ENCODE results near the gene TNFRSF25. TPM values are rescaled to one million over a fixed set of nuclear protein-coding genes. Genes with fewer than 3 reads are reported as not detected.
A peak's percentile ranks its signal among the peaks of the same experiment; 100 is the strongest.

TNFRSF25 gene
- total and polyA plus RNA-seq, 7 experiments from 2014 or later, result 17.3 to 352 (median 177) TPM

- peak overlapping the region; percentile 89 to 98 (median 92) for H3K4me3 Mint-ChIP-seq
- H3K27ac Mint-ChIP-seq, result peak overlapping the region; percentile 90 to 99 (median 94)
- H3K27me3 ChIP-seq (ENCODE audit: control insufficient read depth in 2 of 2, insufficient read depth in 2 of 2, low read length in 2 of 2), result no peaks in the 10 kb centered on the region
- ATAC-seq, result peak; percentile 44
- H3K9me3 Mint-ChIP-seq, result no peaks in the 10 kb centered on the region
- peaks cover 20 to 50% (median 41%) of the 10 kb centered on the region in 7 donors for H3K4me1 Mint-ChIP-seq
- H3K27me3 Mint-ChIP-seq, result peaks cover 0 to 3% (median 0%) of the 10 kb centered on the region in 5 donors
- peak overlapping the region; percentile 89 for H3K4me3 ChIP-seq (ENCODE audit: low read length)
- H3K9me3 ChIP-seq (ENCODE audit: control insufficient read depth in 2 of 3, low read length in 3 of 3), result no peaks in the 10 kb centered on the region
- H3K36me3 Mint-ChIP-seq, result peaks cover 4 to 29% (median 17%) of the 10 kb centered on the region in 5 donors
- H3K36me3 ChIP-seq (ENCODE audit: control insufficient read depth in 2 of 3, insufficient read depth in 3 of 3, low read length in 3 of 3), result peaks cover 9 to 43% (median 12%) of the 10 kb centered on the region in 3 experiments
- H3K4me1 ChIP-seq (ENCODE audit: control insufficient read depth in 2 of 2, insufficient read depth in 2 of 2, low read length in 2 of 2), result peaks cover 29 to 47% of the 10 kb centered on the region in 2 donors
- intact Hi-C loops (cut with micrococcal nuclease), result loop anchor here (1.0 to 10.0 kb wide), 4 partner anchors 10 to 319 kb away; partner anchors contain the start of gene CAMTA1 (in 1 of the 2)
- peak overlapping the region; percentile 94 for H3K27ac ChIP-seq (ENCODE audit: low read depth, low read length)
- ChIA-PET POLR2A (interaction anchor here (0.7 to 11.7 kb wide), 6 partner anchors 13 to 176 kb away, joined by 3 to 165 read pairs (median 6); partner anchors contain the start of gene PLEKHG5), CTCF (interaction anchor here (0.7 to 1.4 kb wide), 5 partner anchors 14 to 42 kb away, joined by 3 to 5 read pairs (median 3); no protein-coding TSS in a partner anchor)
- DNase-seq, result peak in 8 of 9 donors; percentile 49 to 62 (median 54)
Observed at GRCh38 chr1:6465461-6466005, 440 bp downstream of the TNFRSF25 start.

GRCh38 chr1:6464915-6465314 lies 1.1 kb downstream of the TNFRSF25 start:
- H3K4me3 ChIP-seq (ENCODE audit: low read length), result peak overlapping the region; percentile 89
- POLR2A ChIA-PET, result interaction anchor here (0.6 to 11.7 kb wide), 3 partner anchors 14 to 137 kb away, joined by 3 to 165 read pairs (median 6); no protein-coding TSS in a partner anchor

GRCh38 chr1:6464514-6464836 lies 1.5 kb downstream of the TNFRSF25 start:
- no peak for ATAC-seq
- Mint-ChIP-seq H3K9me3 (no peaks in the 10 kb centered on the region), H3K4me1 (peaks cover 23 to 55% (median 49%) of the 10 kb centered on the region in 7 donors), H3K27me3 (peaks cover 0 to 3% (median 0%) of the 10 kb centered on the region in 5 donors), H3K36me3 (peaks cover 4 to 34% (median 17%) of the 10 kb centered on the region in 5 donors), H3K27ac (peak overlapping the region; percentile 90 to 99 (median 95)), H3K4me3 (peak overlapping the region; percentile 89 to 98 (median 92))
- Histone ChIP-seq H3K4me1 (ENCODE audit: control insufficient read depth in 2 of 2, insufficient read depth in 2 of 2, low read length in 2 of 2) (peaks cover 31 to 53% of the 10 kb centered on the region in 2 donors), H3K4me3 (ENCODE audit: low read length) (peak overlapping the region; percentile 89), H3K36me3 (ENCODE audit: control insufficient read depth in 2 of 3, insufficient read depth in 3 of 3, low read length in 3 of 3) (peaks cover 9 to 43% (median 12%) of the 10 kb centered on the region in 3 experiments), H3K27ac (ENCODE audit: low read depth, low read length) (peak overlapping the region; percentile 94), H3K27me3 (ENCODE audit: control insufficient read depth in 2 of 2, insufficient read depth in 2 of 2, low read length in 2 of 2) (no peaks in the 10 kb centered on the region), H3K9me3 (ENCODE audit: control insufficient read depth in 2 of 3, low read length in 3 of 3) (no peaks in the 10 kb centered on the region)
- no peak for DNase-seq
- POLR2A ChIA-PET, result interaction anchor here (0.6 to 11.7 kb wide), 5 partner anchors 14 to 138 kb away, joined by 3 to 165 read pairs (median 4); partner anchors contain the start of gene PLEKHG5
- CTCF ChIA-PET, result interaction anchor here (0.9 to 1.4 kb wide), 6 partner anchors 10 to 41 kb away, joined by 3 to 8 read pairs (median 4); no protein-coding TSS in a partner anchor
- intact Hi-C loops (cut with micrococcal nuclease), result loop anchor here in 1 of 2 donors (2.0 to 10.0 kb wide), 2 partner anchors 42 to 320 kb away; partner anchors contain the start of gene CAMTA1

More at GRCh38 chr1:6464915-6465314, 1.1 kb downstream of the TNFRSF25 start:
- intact Hi-C loops (cut with micrococcal nuclease), result loop anchor here (1.0 to 10.0 kb wide), 3 partner anchors 10 to 320 kb away; partner anchors contain the start of gene CAMTA1 (in 1 of the 2)
- Mint-ChIP-seq H3K27me3 (peaks cover 0 to 3% (median 0%) of the 10 kb centered on the region in 5 donors), H3K4me3 (peak overlapping the region; percentile 89 to 98 (median 92)), H3K27ac (peak overlapping the region; percentile 90 to 99 (median 95)), H3K4me1 (peaks cover 20 to 51% (median 46%) of the 10 kb centered on the region in 7 donors), H3K36me3 (peaks cover 4 to 34% (median 17%) of the 10 kb centered on the region in 5 donors), H3K9me3 (no peaks in the 10 kb centered on the region)
- Histone ChIP-seq H3K9me3 (ENCODE audit: control insufficient read depth in 2 of 3, low read length in 3 of 3) (no peaks in the 10 kb centered on the region), H3K4me1 (ENCODE audit: control insufficient read depth in 2 of 2, insufficient read depth in 2 of 2, low read length in 2 of 2) (peaks cover 31 to 48% of the 10 kb centered on the region in 2 donors), H3K36me3 (ENCODE audit: control insufficient read depth in 2 of 3, insufficient read depth in 3 of 3, low read length in 3 of 3) (peaks cover 9 to 43% (median 12%) of the 10 kb centered on the region in 3 experiments), H3K27me3 (ENCODE audit: control insufficient read depth in 2 of 2, insufficient read depth in 2 of 2, low read length in 2 of 2) (no peaks in the 10 kb centered on the region), H3K27ac (ENCODE audit: low read depth, low read length) (peak overlapping the region; percentile 94)
- DNase-seq (no peak), ATAC-seq (no peak)
- CTCF ChIA-PET, result interaction anchor here (0.9 to 1.0 kb wide), 2 partner anchors 13 to 42 kb away, joined by 3 read pairs; no protein-coding TSS in a partner anchor

GRCh38 chr1:6463120-6463412 lies 2.9 kb downstream of the TNFRSF25 start:
- Mint-ChIP-seq H3K4me1 (peaks cover 26 to 59% (median 52%) of the 10 kb centered on the region in 7 donors), H3K27me3 (peaks cover 0 to 3% (median 0%) of the 10 kb centered on the region in 5 donors), H3K27ac (peak overlapping the region; percentile 68 to 99 (median 96)), H3K9me3 (no peaks in the 10 kb centered on the region), H3K4me3 (peak overlapping the region; percentile 49 to 98 (median 73)), H3K36me3 (peaks cover 4 to 34% (median 17%) of the 10 kb centered on the region in 5 donors)
- H3K27ac ChIP-seq (ENCODE audit: low read depth, low read length), result peak overlapping the region; percentile 99
- H3K4me1 ChIP-seq (ENCODE audit: control insufficient read depth in 2 of 2, insufficient read depth in 2 of 2, low read length in 2 of 2), result peaks cover 31 to 54% of the 10 kb centered on the region in 2 donors
- no peak overlapping the region for H3K4me3 ChIP-seq (ENCODE audit: low read length)
- ChIA-PET CTCF (interaction anchor here (0.9 to 1.4 kb wide), 6 partner anchors 8 to 216 kb away, joined by 3 to 8 read pairs (median 4); no protein-coding TSS in a partner anchor), POLR2A (interaction anchor here (0.7 to 11.7 kb wide), 7 partner anchors 12 to 141 kb away, joined by 3 to 165 read pairs (median 4); no protein-coding TSS in a partner anchor)
- H3K9me3 ChIP-seq (ENCODE audit: control insufficient read depth in 2 of 3, low read length in 3 of 3), result no peaks in the 10 kb centered on the region
- ATAC-seq, result no peak
- H3K27me3 ChIP-seq (ENCODE audit: control insufficient read depth in 2 of 2, insufficient read depth in 2 of 2, low read length in 2 of 2), result no peaks in the 10 kb centered on the region
- no peak for DNase-seq
- H3K36me3 ChIP-seq (ENCODE audit: control insufficient read depth in 2 of 3, insufficient read depth in 3 of 3, low read length in 3 of 3), result peaks cover 9 to 43% (median 12%) of the 10 kb centered on the region in 3 experiments
- intact Hi-C loops (cut with micrococcal nuclease), result loop anchor here in 1 of 2 donors (10.0 kb wide), 1 partner anchor 322 kb away; the partner anchor contains the start of gene CAMTA1

- ChIA-PET POLR2A (interaction anchor here (0.6 to 11.7 kb wide), 9 partner anchors 9 to 229 kb away, joined by 3 to 165 read pairs (median 4); partner anchors contain the start of gene NOL9), CTCF (interaction anchor here (0.9 to 1.4 kb wide), 2 partner anchors 8 to 16 kb away, joined by 4 to 8 read pairs; no protein-coding TSS in a partner anchor)
- peaks cover 0 to 3% (median 0%) of the 10 kb centered on the region in 5 donors for H3K27me3 Mint-ChIP-seq
- peak overlapping the region; percentile 88 to 99 (median 96) for H3K27ac Mint-ChIP-seq
- peaks cover 4 to 34% (median 17%) of the 10 kb centered on the region in 5 donors for H3K36me3 Mint-ChIP-seq
- no peak for DNase-seq
- Histone ChIP-seq H3K27me3 (ENCODE audit: control insufficient read depth in 2 of 2, insufficient read depth in 2 of 2, low read length in 2 of 2) (no peaks in the 10 kb centered on the region), H3K36me3 (ENCODE audit: control insufficient read depth in 2 of 3, insufficient read depth in 3 of 3, low read length in 3 of 3) (peaks cover 9 to 43% (median 12%) of the 10 kb centered on the region in 3 experiments), H3K4me3 (ENCODE audit: low read length) (no peak overlapping the region), H3K27ac (ENCODE audit: low read depth, low read length) (peak overlapping the region; percentile 99), H3K9me3 (ENCODE audit: control insufficient read depth in 2 of 3, low read length in 3 of 3) (no peaks in the 10 kb centered on the region), H3K4me1 (ENCODE audit: control insufficient read depth in 2 of 2, insufficient read depth in 2 of 2, low read length in 2 of 2) (peaks cover 31 to 54% of the 10 kb centered on the region in 2 donors)
- intact Hi-C loops (cut with micrococcal nuclease), result loop anchor here in 1 of 2 donors (10.0 kb wide), 1 partner anchor 322 kb away; the partner anchor contains the start of gene CAMTA1
- peak overlapping the region; percentile 33 to 98 (median 79) for H3K4me3 Mint-ChIP-seq
- H3K9me3 Mint-ChIP-seq, result no peaks in the 10 kb centered on the region
- ATAC-seq, result no peak
- peaks cover 26 to 59% (median 53%) of the 10 kb centered on the region in 7 donors for H3K4me1 Mint-ChIP-seq
Observed at GRCh38 chr1:6462412-6463119, 3.4 kb downstream of the TNFRSF25 start.

Data from naive thymus-derived CD4-positive, alpha-beta T cell (primary cell).